ENCODE results near the gene CCNL2.

DNA sequence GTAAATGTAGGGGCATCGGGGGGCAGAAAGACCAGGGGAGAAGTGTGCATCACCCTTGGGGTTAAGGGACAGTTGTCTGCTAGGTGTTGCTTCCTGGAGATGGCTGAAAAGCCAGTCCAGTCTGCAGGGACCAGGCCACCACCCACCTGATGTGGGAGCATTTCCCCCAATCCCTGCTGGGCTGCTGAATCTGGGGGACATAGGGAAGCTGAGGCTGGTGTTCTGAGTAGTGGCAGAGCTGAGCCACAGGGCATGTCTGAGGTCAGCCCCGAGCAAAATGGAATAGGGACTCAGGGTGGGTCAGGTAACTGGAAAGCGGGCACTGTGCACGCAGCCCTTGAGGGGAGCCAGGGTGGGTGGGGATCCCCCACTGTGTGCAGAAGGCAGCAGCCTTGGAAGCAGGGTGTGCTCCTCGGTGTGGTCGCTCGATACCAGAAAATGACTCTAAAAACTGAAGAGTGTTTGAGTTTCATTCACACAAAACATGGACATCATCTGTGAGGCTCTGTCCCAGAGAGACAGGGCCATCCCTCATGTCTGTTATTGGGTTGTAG, 2.4 kb upstream of the CCNL2 start:
- TF ChIP-seq MYC (IDR thresholded peaks at IDR 0.05; ENCODE audit: low read depth, low read length) (no peak), MAX (IDR thresholded peaks at IDR 0.05; ENCODE audit: low read depth, low read length) (no peak)
- TF ChIP-seq, protein P1, sequence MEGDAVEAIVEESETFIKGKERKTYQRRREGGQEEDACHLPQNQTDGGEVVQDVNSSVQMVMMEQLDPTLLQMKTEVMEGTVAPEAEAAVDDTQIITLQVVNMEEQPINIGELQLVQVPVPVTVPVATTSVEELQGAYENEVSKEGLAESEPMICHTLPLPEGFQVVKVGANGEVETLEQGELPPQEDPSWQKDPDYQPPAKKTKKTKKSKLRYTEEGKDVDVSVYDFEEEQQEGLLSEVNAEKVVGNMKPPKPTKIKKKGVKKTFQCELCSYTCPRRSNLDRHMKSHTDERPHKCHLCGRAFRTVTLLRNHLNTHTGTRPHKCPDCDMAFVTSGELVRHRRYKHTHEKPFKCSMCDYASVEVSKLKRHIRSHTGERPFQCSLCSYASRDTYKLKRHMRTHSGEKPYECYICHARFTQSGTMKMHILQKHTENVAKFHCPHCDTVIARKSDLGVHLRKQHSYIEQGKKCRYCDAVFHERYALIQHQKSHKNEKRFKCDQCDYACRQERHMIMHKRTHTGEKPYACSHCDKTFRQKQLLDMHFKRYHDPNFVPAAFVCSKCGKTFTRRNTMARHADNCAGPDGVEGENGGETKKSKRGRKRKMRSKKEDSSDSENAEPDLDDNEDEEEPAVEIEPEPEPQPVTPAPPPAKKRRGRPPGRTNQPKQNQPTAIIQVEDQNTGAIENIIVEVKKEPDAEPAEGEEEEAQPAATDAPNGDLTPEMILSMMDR (IDR thresholded peaks at IDR 0.05; ENCODE audit: low read depth, low read length), result no peak
